Neuronal stem cell (in vitro differentiated cells): ENCODE data around the gene NSA2.
"Not testable (repeated sequence)": the region's sequence is repeated elsewhere in the genome, so short reads cannot be mapped to it uniquely, and the experiment has no call there.

Experiments used
- DNase-seq: peaks from one replicate; pipeline ENCODE4 v3.0.0-alpha.2; 2013; ENCODE audit warnings: low spot score
- H2AFZ ChIP-seq: one replicate; pipeline ENCODE4 v1.6.1; 2013; ENCODE audit warnings: mild to moderate bottlenecking, low read length, inconsistent platforms
- H2AK5ac ChIP-seq: 2 replicates; pipeline ENCODE4 v1.6.1; 2013; ENCODE audit warnings: low read depth, mild to moderate bottlenecking, inconsistent platforms, low read length, moderate library complexity, mixed read lengths
- H2BK120ac ChIP-seq: 2 replicates; pipeline ENCODE4 v1.6.1; 2013; ENCODE audit warnings: low read depth, mild to moderate bottlenecking, inconsistent platforms, low read length, moderate library complexity, mixed read lengths
- H2BK12ac ChIP-seq: one replicate; pipeline ENCODE4 v1.6.1; 2013; ENCODE audit warnings: low read length, inconsistent platforms
- H2BK15ac ChIP-seq: 2 replicates; pipeline ENCODE4 v1.6.1; 2013; ENCODE audit warnings: mild to moderate bottlenecking, low read length, inconsistent platforms, mixed read lengths
- H2BK5ac ChIP-seq: one replicate; pipeline ENCODE4 v1.6.1; 2013; ENCODE audit warnings: inconsistent platforms, mild to moderate bottlenecking, low read length, moderate library complexity
- H3K14ac ChIP-seq: one replicate; pipeline ENCODE4 v1.6.1; 2013; ENCODE audit warnings: low read length, inconsistent platforms
- H3K18ac ChIP-seq: 2 replicates; pipeline ENCODE4 v1.6.1; 2013; ENCODE audit warnings: low read length, inconsistent platforms
- H3K23ac ChIP-seq: 2 replicates; pipeline ENCODE4 v1.6.1; 2013; ENCODE audit warnings: low read depth, mild to moderate bottlenecking, mixed read lengths, low read length, inconsistent platforms; ENCODE audit not compliant: poor library complexity
- H3K27ac ChIP-seq: replicated peaks from 3 replicates; pipeline ENCODE4 v1.5.1; 2013; ENCODE audit warnings: low read length, inconsistent platforms
- H3K27me3 ChIP-seq, 3 experiments: 2 replicates each; pipeline ENCODE4 v1.6.1; 2013; ENCODE audit warnings: low read length in 3 of 3, mild to moderate bottlenecking in 2 of 3, inconsistent platforms in 1 of 3, low read depth in 1 of 3, mixed read lengths in 1 of 3, moderate library complexity in 1 of 3; ENCODE audit not compliant: control insufficient read depth in 3 of 3, insufficient read depth in 3 of 3
- H3K36me3 ChIP-seq, 2 donors: replicated peaks in 1 of 2; 2 replicates each; pipeline ENCODE4 v1.6.1; 2013; ENCODE audit warnings: low read length in 2 of 2; ENCODE audit not compliant: control insufficient read depth in 2 of 2, insufficient read depth in 2 of 2
- H3K4ac ChIP-seq: 2 replicates; pipeline ENCODE4 v1.6.1; 2013; ENCODE audit warnings: inconsistent platforms, mild to moderate bottlenecking, low read length, moderate library complexity
- H3K4me1 ChIP-seq, 2 donors: 1 replicate in 1 of 2; 2 replicates in 1 of 2; pipeline ENCODE4 v1.6.1; 2013; ENCODE audit warnings: low read length in 2 of 2, low read depth in 1 of 2; ENCODE audit not compliant: control insufficient read depth in 2 of 2, insufficient read depth in 1 of 2
- H3K4me2 ChIP-seq: one replicate; pipeline ENCODE4 v1.6.1; 2013; ENCODE audit warnings: mild to moderate bottlenecking, low read length, inconsistent platforms; ENCODE audit not compliant: insufficient read depth, poor library complexity, severe bottlenecking
- H3K4me3 ChIP-seq, 2 donors: 2 replicates each; pipeline ENCODE4 v1.5.1; 2013; ENCODE audit warnings: low read length in 2 of 2, mild to moderate bottlenecking in 2 of 2, inconsistent platforms in 1 of 2, moderate library complexity in 1 of 2
- H3K79me1 ChIP-seq: one replicate; pipeline ENCODE4 v1.6.1; 2013; ENCODE audit warnings: low read depth, mild to moderate bottlenecking, inconsistent platforms, low read length, moderate library complexity
- H3K9ac ChIP-seq: one replicate; pipeline ENCODE4 v1.6.1; 2013; ENCODE audit warnings: mild to moderate bottlenecking, low read depth, low read length, inconsistent platforms; ENCODE audit not compliant: poor library complexity
- H3K9me3 ChIP-seq, 2 donors: replicated peaks in 1 of 2; 2 replicates each; pipeline versions ENCODE3 to v1.6.1; 2013; ENCODE audit warnings: low read length in 2 of 2, mild to moderate bottlenecking in 2 of 2, inconsistent platforms in 1 of 2, low read depth in 1 of 2, mixed read lengths in 1 of 2, moderate library complexity in 1 of 2; ENCODE audit not compliant: control insufficient read depth in 2 of 2, insufficient read depth in 1 of 2
- H4K8ac ChIP-seq: one replicate; pipeline ENCODE4 v1.6.1; 2013; ENCODE audit warnings: low read depth, mild to moderate bottlenecking, inconsistent platforms, low read length, moderate library complexity
- H4K91ac ChIP-seq: one replicate; pipeline ENCODE4 v1.6.1; 2013; ENCODE audit warnings: low read length, low read depth, mild to moderate bottlenecking, inconsistent platforms; ENCODE audit not compliant: poor library complexity
- WGBS, 2 donors: extraction: QIAGEN DNeasy Blood & Tissue Kit; methylation state at CpG; one replicate each; pipeline ENCODE4 v1.1.7; 2013; ENCODE audit warnings: missing lambda C conversion rate in 2 of 2, mixed read lengths in 1 of 2; ENCODE audit not compliant: insufficient read length in 2 of 2, insufficient replicate concordance in 1 of 2; ENCODE audit errors: extremely low coverage in 2 of 2; 5-methylcytosine and 5-hydroxymethylcytosine counted together

The NSA2 gene

GRCh38 chr5:74736759-74737158 lies 30.3 kb upstream of the NSA2 start:
- H3K4me3 ChIP-seq, result no peak overlapping the region
- H3K14ac ChIP-seq, result no peak overlapping the region
- no peak overlapping the region for H2BK12ac ChIP-seq
- no peak overlapping the region for H2AFZ ChIP-seq
- H3K36me3 ChIP-seq, result peaks cover 5 to 99% of the 10 kb centered on the region in 2 donors
- no peaks in the 10 kb centered on the region for H3K79me1 ChIP-seq
- H2BK5ac ChIP-seq, result no peak overlapping the region
- no peak overlapping the region for H2BK120ac ChIP-seq
- no peaks in the 10 kb centered on the region for H3K4me1 ChIP-seq
- no peaks in the 10 kb centered on the region for H3K27me3 ChIP-seq
- no peak overlapping the region for H3K27ac ChIP-seq
- H3K18ac ChIP-seq, result no peak overlapping the region
- H4K8ac ChIP-seq, result no peak overlapping the region
- no peak overlapping the region for H3K4ac ChIP-seq
- H3K9me3 ChIP-seq, result no peaks in the 10 kb centered on the region
- H3K4me2 ChIP-seq, result no peak overlapping the region
- H3K9ac ChIP-seq, result no peak overlapping the region
- DNase-seq, result no peak
- H2BK15ac ChIP-seq, result no peak overlapping the region
- no peak overlapping the region for H4K91ac ChIP-seq
- no CpG with 5 or more reads among the region's 6 CpGs for WGBS, 2 donors
- no peak overlapping the region for H2AK5ac ChIP-seq
- no peak overlapping the region for H3K23ac ChIP-seq

GRCh38 chr5:74738406-74738805 lies 28.6 kb upstream of the NSA2 start:
- H3K9ac ChIP-seq, result no peak overlapping the region

GRCh38 chr5:74748742-74749141 lies 18.3 kb upstream of the NSA2 start:
- H2BK120ac ChIP-seq, H3K27ac ChIP-seq, H2BK5ac ChIP-seq, H3K14ac ChIP-seq, H2BK12ac ChIP-seq, H3K4me3 ChIP-seq, DNase-seq, H3K4ac ChIP-seq, H4K91ac ChIP-seq, H2AK5ac ChIP-seq, H3K9me3 ChIP-seq, H2AFZ ChIP-seq, H3K18ac ChIP-seq, H3K4me1 ChIP-seq, H3K79me1 ChIP-seq, H3K23ac ChIP-seq, H2BK15ac ChIP-seq, H3K27me3 ChIP-seq, H3K4me2 ChIP-seq, H4K8ac ChIP-seq, H3K9ac ChIP-seq: not testable (repeated sequence)
- H3K36me3 ChIP-seq, result peaks cover 3 to 93% of the 10 kb centered on the region in 2 donors
- WGBS, 2 donors, result no CpG with 5 or more reads among the region's 4 CpGs

More at GRCh38 chr5:74738406-74738805, 28.6 kb upstream of the NSA2 start:
- H3K23ac ChIP-seq, result no peak overlapping the region
- H3K36me3 ChIP-seq, result peaks cover 4 to 96% of the 10 kb centered on the region in 2 donors
- no peaks in the 10 kb centered on the region for H3K9me3 ChIP-seq
- no peak overlapping the region for H3K4me2 ChIP-seq
- WGBS, 2 donors, result no CpG with 5 or more reads among the region's 4 CpGs
- H3K18ac ChIP-seq, result no peak overlapping the region
- no peak overlapping the region for H2BK120ac ChIP-seq
- no peak overlapping the region for H3K4me3 ChIP-seq
- no peak overlapping the region for H3K14ac ChIP-seq
- no peak overlapping the region for H3K4ac ChIP-seq
- no peaks in the 10 kb centered on the region for H3K79me1 ChIP-seq
- no peak overlapping the region for H2AFZ ChIP-seq
- H4K8ac ChIP-seq, result no peak overlapping the region
- no peak overlapping the region for H2AK5ac ChIP-seq
- H3K27ac ChIP-seq, result no peak overlapping the region
- H3K4me1 ChIP-seq, result no peaks in the 10 kb centered on the region
- no peaks in the 10 kb centered on the region for H3K27me3 ChIP-seq
- no peak overlapping the region for H2BK5ac ChIP-seq
- H2BK12ac ChIP-seq, result no peak overlapping the region
- no peak for DNase-seq
- H2BK15ac ChIP-seq, result no peak overlapping the region
- H4K91ac ChIP-seq, result no peak overlapping the region

GRCh38 chr5:74761241-74761640 lies 5.8 kb upstream of the NSA2 start:
- H2BK12ac ChIP-seq, result no peak overlapping the region
- DNase-seq, result no peak
- WGBS, 2 donors, result no CpG with 5 or more reads among the region's 1 CpG

More at GRCh38 chr5:74761241-74761640, 5.8 kb upstream of the NSA2 start:
- H3K4me3 ChIP-seq, result no peak overlapping the region
- peaks cover 2% of the 10 kb centered on the region for H3K79me1 ChIP-seq
- H3K4me2 ChIP-seq, result no peak overlapping the region
- no peak overlapping the region for H3K18ac ChIP-seq
- no peak overlapping the region for H3K4ac ChIP-seq
- H2AFZ ChIP-seq, result no peak overlapping the region
- no peak overlapping the region for H3K14ac ChIP-seq
- no peak overlapping the region for H3K23ac ChIP-seq
- peaks cover 0 to 6% of the 10 kb centered on the region in 2 donors for H3K9me3 ChIP-seq
- H3K4me1 ChIP-seq, result peaks cover 4 to 8% of the 10 kb centered on the region in 2 donors
- H3K27me3 ChIP-seq, result no peaks in the 10 kb centered on the region
- no peak overlapping the region for H3K27ac ChIP-seq
- no peak overlapping the region for H3K9ac ChIP-seq
- no peak overlapping the region for H4K91ac ChIP-seq
- no peak overlapping the region for H2BK5ac ChIP-seq
- H4K8ac ChIP-seq, result no peak overlapping the region
- no peak overlapping the region for H2BK120ac ChIP-seq
- no peak overlapping the region for H2BK15ac ChIP-seq
- no peak overlapping the region for H2AK5ac ChIP-seq
- peaks cover 6 to 89% of the 10 kb centered on the region in 2 donors for H3K36me3 ChIP-seq
